Right lobe of liver (tissue), 4 donors: ENCODE results near the gene BMP4.

Source experiments
- CTCF ChIP-seq, 4 donors: fragments of 200-600 bp in 3 of 4; fragments of 450-650 bp in 1 of 4; IDR thresholded peaks; one replicate each; pipeline versions ENCODE4 v1.5.1 to v1.8.0; 2016 to 2022; ENCODE audit warnings: antibody characterized with exemption in 4 of 4, mild to moderate bottlenecking in 2 of 4
- POLR2A ChIP-seq: fragments of 450-650 bp; IDR thresholded peaks from one replicate; pipeline ENCODE4 v1.6.1; 2017; ENCODE audit warnings: antibody characterized with exemption, mild to moderate bottlenecking
- donor health status: DM: no; HTN: no; CAD: no.
- donor health status: DM: no; HTN: no; CAD: no.
- donor health status: DM: no; HTN: yes; CAD: no.

GRCh38 chr14:53956427-53957201 lies at the start of gene BMP4:
- TF ChIP-seq CTCF (IDR thresholded peaks at IDR 0.05), result no peak
- no peak for TF ChIP-seq POLR2A
